Hepatocyte (in vitro differentiated cells): Measurements from ENCODE around the gene CD79B.

Source experiments
- CTCF ChIP-seq: fragments of 200-600 bp; sonication (generic); IDR thresholded peaks from 2 replicates; pipeline ENCODE4 v1.5.1; 2016; ENCODE audit warnings: antibody characterized with exemption, mild to moderate bottlenecking; ENCODE audit not compliant: poor library complexity
- EZH2 ChIP-seq: fragments of 200-600 bp; sonication (generic); IDR thresholded peaks from 2 replicates; pipeline ENCODE4 v1.6.1; 2016; ENCODE audit warnings: antibody characterized with exemption, mild to moderate bottlenecking, borderline replicate concordance
- EZH2phosphoT487 ChIP-seq: fragments of 200-600 bp; sonication (generic); IDR thresholded peaks from one replicate; pipeline ENCODE4 v1.6.1; 2018; ENCODE audit warnings: antibody characterized with exemption, mild to moderate bottlenecking, low read depth, moderate library complexity; ENCODE audit not compliant: unreplicated experiment, severe bottlenecking

- TF ChIP-seq CTCF (no peak), EZH2phosphoT487 (no peak), EZH2 (no peak)
These were observed 5.2 kb upstream of the CD79B start for GRCh38 chr17:63937319-63937718.
